ENCODE data around the gene CCDC40. TPM values are rescaled to one million over a fixed set of nuclear protein-coding genes. Genes with fewer than 3 reads are reported as not detected.

The CCDC40 gene
- total and polyA plus RNA-seq, 2 donors (not counting 1 experiment from before 2014, with no cell fraction given), result 0.63 to 3.2 TPM

GRCh38 chr17:79987187-79987934 is 49.1 kb upstream of the CCDC40 start:
- CTCF ChIA-PET, result no interaction called here
- no peak overlapping the region for H3K9ac ChIP-seq (ENCODE audit: low read length)
- no peaks in the 10 kb centered on the region for H4K20me1 ChIP-seq (ENCODE audit: control insufficient read depth, insufficient read depth, low read length, poor library complexity, severe bottlenecking)
- intact Hi-C loops (cut with micrococcal nuclease), result no loop called here
- ATAC-seq (ENCODE audit: low read depth) (no peak), DNase-seq (no peak)
- Mint-ChIP-seq H3K27me3 (peaks cover under 1% of the 10 kb centered on the region), H3K9me3 (ENCODE audit: insufficient read depth) (no peaks in the 10 kb centered on the region), H3K4me1 (peaks cover 5% of the 10 kb centered on the region), H3K27ac (no peak overlapping the region), H3K4me3 (no peak overlapping the region)
- H3K4me2 ChIP-seq (replicated peaks; ENCODE audit: low read depth, low read length, poor library complexity, severe bottlenecking), result no peak overlapping the region
- no peaks in the 10 kb centered on the region for H3K36me3 ChIP-seq (replicated peaks in 1 of 2; ENCODE audit: control extremely low read depth in 1 of 2, control insufficient read depth in 1 of 2, extremely low read depth in 1 of 2, insufficient read depth in 2 of 2, low read length in 1 of 2)
- POLR2A ChIA-PET, result no interaction called here
- TF ChIP-seq EZH2 (IDR thresholded peaks at IDR 0.05; ENCODE audit: borderline replicate concordance, insufficient read depth, low read depth, low read length, poor library complexity, severe bottlenecking) (no peak), CTCF (IDR thresholded peaks at IDR 0.05) (no peak)
- WGBS (ENCODE audit: insufficient coverage), result 94% methylated on average over 12 of the region's 18 CpGs
- H3K4me1 ChIP-seq (ENCODE audit: control insufficient read depth in 2 of 2, insufficient read depth in 2 of 2, low read length in 2 of 2), result peaks cover 8 to 11% of the 10 kb centered on the region in 2 donors
- no peaks in the 10 kb centered on the region for H3K79me2 ChIP-seq (ENCODE audit: control insufficient read depth, insufficient read depth, low read length)
- no peak overlapping the region for H2AFZ ChIP-seq (ENCODE audit: insufficient read depth, low read depth, low read length, poor library complexity, severe bottlenecking)
- no peaks in the 10 kb centered on the region for H3K9me3 ChIP-seq (ENCODE audit: control extremely low read depth in 1 of 3, control insufficient read depth in 2 of 3, insufficient read depth in 1 of 3, low read length in 2 of 3)
- no peak overlapping the region for H3K27ac ChIP-seq (ENCODE audit: low read length in 2 of 2)
- H3K27me3 ChIP-seq (replicated peaks in 1 of 4; ENCODE audit: control extremely low read depth in 1 of 4, control insufficient read depth in 3 of 4, insufficient read depth in 4 of 4, low read length in 3 of 4), result peaks cover 0 to 9% (median 0%) of the 10 kb centered on the region in 4 experiments
- H3K4me3 ChIP-seq (ENCODE audit: control extremely low read depth in 1 of 5, extremely low read depth in 1 of 5, insufficient read depth in 1 of 5, low read depth in 2 of 5, low read length in 4 of 5), result no peak overlapping the region

GRCh38 chr17:79987935-79988184 is 48.6 kb upstream of the CCDC40 start:
- intact Hi-C loops (cut with micrococcal nuclease), result no loop called here
- no peak for DNase-seq
- Histone ChIP-seq H4K20me1 (ENCODE audit: control insufficient read depth, insufficient read depth, low read length, poor library complexity, severe bottlenecking) (no peaks in the 10 kb centered on the region), H3K27me3 (replicated peaks in 1 of 4; ENCODE audit: control extremely low read depth in 1 of 4, control insufficient read depth in 3 of 4, insufficient read depth in 4 of 4, low read length in 3 of 4) (peaks cover 0 to 14% (median 0%) of the 10 kb centered on the region in 4 experiments), H3K79me2 (ENCODE audit: control insufficient read depth, insufficient read depth, low read length) (no peaks in the 10 kb centered on the region), H3K4me3 (ENCODE audit: control extremely low read depth in 1 of 5, extremely low read depth in 1 of 5, insufficient read depth in 1 of 5, low read depth in 2 of 5, low read length in 4 of 5) (no peak overlapping the region), H3K4me1 (ENCODE audit: control insufficient read depth in 2 of 2, insufficient read depth in 2 of 2, low read length in 2 of 2) (peaks cover 12 to 16% of the 10 kb centered on the region in 2 donors), H3K36me3 (replicated peaks in 1 of 2; ENCODE audit: control extremely low read depth in 1 of 2, control insufficient read depth in 1 of 2, extremely low read depth in 1 of 2, insufficient read depth in 2 of 2, low read length in 1 of 2) (no peaks in the 10 kb centered on the region), H3K9me3 (ENCODE audit: control extremely low read depth in 1 of 3, control insufficient read depth in 2 of 3, insufficient read depth in 1 of 3, low read length in 2 of 3) (no peaks in the 10 kb centered on the region), H3K9ac (ENCODE audit: low read length) (no peak overlapping the region), H2AFZ (ENCODE audit: insufficient read depth, low read depth, low read length, poor library complexity, severe bottlenecking) (no peak overlapping the region), H3K27ac (ENCODE audit: low read length in 2 of 2) (no peak overlapping the region), H3K4me2 (replicated peaks; ENCODE audit: low read depth, low read length, poor library complexity, severe bottlenecking) (no peak overlapping the region)
- Mint-ChIP-seq H3K9me3 (ENCODE audit: insufficient read depth) (no peaks in the 10 kb centered on the region), H3K27me3 (peaks cover 5% of the 10 kb centered on the region), H3K4me3 (no peak overlapping the region), H3K27ac (no peak overlapping the region), H3K4me1 (peaks cover 9% of the 10 kb centered on the region)
- TF ChIP-seq CTCF (IDR thresholded peaks at IDR 0.05), result no peak
- TF ChIP-seq EZH2 (IDR thresholded peaks at IDR 0.05; ENCODE audit: borderline replicate concordance, insufficient read depth, low read depth, low read length, poor library complexity, severe bottlenecking), result no peak
- ChIA-PET POLR2A (no interaction called here), CTCF (no interaction called here)
- no peak for ATAC-seq (ENCODE audit: low read depth)
- 97% methylated on average over 4 of the region's 7 CpGs for WGBS (ENCODE audit: insufficient coverage)

Data from B cell (primary cell).